K562 (cell line): ENCODE results near the gene PARS2. TPM values are rescaled to one million over a fixed set of nuclear protein-coding genes. Genes with fewer than 3 reads are reported as not detected.
A peak's percentile ranks its signal among the peaks of the same experiment; 100 is the strongest.

Experiments used
- ARID2 ChIP-seq: fragments of 450-650 bp; IDR thresholded peaks from 2 replicates; pipeline ENCODE4 v1.6.1; 2017; ENCODE audit warnings: antibody characterized with exemption, mild to moderate bottlenecking
- CEBPG ChIP-seq, 3 experiments: fragments of 200-800 bp in 1 of 3; sonication (Bioruptor generic) in 1 of 3; sonication (generic) in 1 of 3; formaldehyde crosslinking in 1 of 3; IDR thresholded peaks in 2 of 3; conservative IDR thresholded peaks in 1 of 3; 2 replicates each; pipeline versions ENCODE4 v1.6.1 to v1.8.0; 2016 to 2022; ENCODE audit warnings: missing compliant biosample characterization in 2 of 3, missing genetic modification characterization in 2 of 3, mild to moderate bottlenecking in 1 of 3, missing genetic modification reagents in 1 of 3
- CGGBP1 ChIP-seq: fragments of 250-450 bp; sonication (Bioruptor Pico); IDR thresholded peaks from 2 replicates; pipeline ENCODE4 v1.9.0; 2021; ENCODE audit warnings: mild to moderate bottlenecking
- DACH1 ChIP-seq: fragments of 450-650 bp; IDR thresholded peaks from 2 replicates; pipeline ENCODE4 v1.6.1; 2018; ENCODE audit not compliant: partially characterized antibody
- FOXJ2 ChIP-seq: fragments of 200-800 bp; sonication (Bioruptor generic); IDR thresholded peaks from 2 replicates; pipeline ENCODE4 v1.6.1; 2016; ENCODE audit warnings: missing genetic modification characterization, missing compliant biosample characterization
- GABPB1 ChIP-seq: sonication (generic); formaldehyde crosslinking; IDR thresholded peaks from 2 replicates; pipeline ENCODE4 v1.8.0; 2022; ENCODE audit warnings: mild to moderate bottlenecking, missing genetic modification reagents
- HDAC3 ChIP-seq: fragments of 450-650 bp; IDR thresholded peaks from 2 replicates; pipeline ENCODE4 v1.6.1; 2018; ENCODE audit warnings: borderline replicate concordance, mild to moderate bottlenecking, moderate library complexity; ENCODE audit not compliant: partially characterized antibody
- IRF2 ChIP-seq: sonication (generic); formaldehyde crosslinking; IDR thresholded peaks from 2 replicates; pipeline ENCODE4 v1.8.1; 2022; ENCODE audit warnings: mild to moderate bottlenecking, missing genetic modification reagents
- NCOA1 ChIP-seq: fragments of 450-650 bp; IDR thresholded peaks from 2 replicates; pipeline ENCODE4 v1.6.1; 2016; ENCODE audit warnings: low read depth
- NFYB ChIP-seq: IDR thresholded peaks from 2 replicates; pipeline ENCODE4 v1.6.1; 2011; ENCODE audit warnings: mild to moderate bottlenecking, moderate library complexity; ENCODE audit not compliant: insufficient read length; ENCODE audit errors: extremely low read depth
- PBX2 ChIP-seq, 2 experiments: IDR thresholded peaks in 1 of 2; conservative IDR thresholded peaks in 1 of 2; 2 replicates each; pipeline ENCODE4 v1.6.1; 2016; ENCODE audit warnings: low read depth in 2 of 2, mild to moderate bottlenecking in 1 of 2, missing compliant biosample characterization in 1 of 2, missing genetic modification characterization in 1 of 2, moderate library complexity in 1 of 2
- RBM25 ChIP-seq: fragments of 200-400 bp; formaldehyde crosslinking; IDR thresholded peaks from 2 replicates; pipeline ENCODE4 v1.6.1; 2018; ENCODE audit warnings: low read length, low read depth, moderate library complexity; ENCODE audit not compliant: severe bottlenecking
- SMAD3 ChIP-seq: fragments of 450-650 bp; formaldehyde crosslinking; conservative IDR thresholded peaks from 2 replicates; pipeline ENCODE4 v1.4.0; 2020; ENCODE audit warnings: mild to moderate bottlenecking
- SP2 ChIP-seq: IDR thresholded peaks from 2 replicates; pipeline ENCODE4 v1.6.1; 2011; ENCODE audit warnings: mild to moderate bottlenecking, low read depth, low read length, moderate library complexity; ENCODE audit not compliant: poor library complexity, severe bottlenecking; ENCODE audit errors: extremely low read depth
- SREBF1 ChIP-seq: fragments of 150-350 bp; IDR thresholded peaks from 2 replicates; pipeline ENCODE4 v1.6.1; 2014; ENCODE audit warnings: antibody characterized with exemption, low read depth, low read length, borderline replicate concordance
- TOE1 ChIP-seq, 2 experiments: fragments of 450-650 bp in 1 of 2; sonication (generic) in 1 of 2; formaldehyde crosslinking in 1 of 2; IDR thresholded peaks; 2 replicates each; pipeline versions ENCODE4 v1.7.1 to v1.8.0; 2016 to 2022; ENCODE audit warnings: borderline replicate concordance in 2 of 2, mild to moderate bottlenecking in 2 of 2, antibody characterized with exemption in 1 of 2, inconsistent platforms in 1 of 2, low read depth in 1 of 2, missing genetic modification reagents in 1 of 2, moderate library complexity in 1 of 2
- ZC3H4 ChIP-seq: sonication (generic); formaldehyde crosslinking; IDR thresholded peaks from 2 replicates; pipeline ENCODE4 v1.9.0; 2021; ENCODE audit warnings: missing genetic modification reagents, borderline replicate concordance
- ZFP1 ChIP-seq: fragments of 450-650 bp; formaldehyde crosslinking; IDR thresholded peaks from 2 replicates; pipeline ENCODE4 v1.4.0; 2020; ENCODE audit warnings: mild to moderate bottlenecking, mixed read lengths
- ZNF134 ChIP-seq: fragments of 250-450 bp; sonication (Bioruptor Pico); conservative IDR thresholded peaks from 2 replicates; pipeline ENCODE4 v1.4.0; 2020
- ZNF146 ChIP-seq: IDR thresholded peaks from one replicate; pipeline ENCODE4 v1.6.1; 2018; ENCODE audit warnings: missing compliant biosample characterization; ENCODE audit not compliant: unreplicated experiment
- ZNF274 ChIP-seq: IDR thresholded peaks from 2 replicates; pipeline ENCODE4 v1.6.1; 2011; ENCODE audit warnings: low read depth, mild to moderate bottlenecking, low read length, moderate library complexity, borderline replicate concordance
- ZNF655 ChIP-seq: fragments of 250-450 bp; sonication (Bioruptor Pico); IDR thresholded peaks from 2 replicates; pipeline ENCODE4 v1.5.0; 2021
- polyA plus RNA-seq, 8 experiments: library from polyadenylated mRNA; depleted of rRNA in 4 of 8; stranded (reverse) in 5 of 8; unstranded in 3 of 8; fragments of >200 nt; fragmentation: Nextera tagmentation in 2 of 8; fragmentation: Illumina TruSeq in 1 of 8; extraction: Ambion mirVana in 2 of 8; extraction: Trizol in 1 of 8; gene quantifications; 2 replicates each; pipeline versions ENCODE4 v1.2.1 to v1.2.3, GENCODE V29; 2011 to 2014; ENCODE audit warnings: inconsistent platforms in 1 of 8, missing spikeins in 1 of 8
- total RNA-seq, 7 experiments: library from RNA; depleted of rRNA in 6 of 7; stranded (reverse); fragments of >200 nt in 6 of 7; fragmentation: Illumina TruSeq in 2 of 7; extraction: Trizol in 2 of 7; gene quantifications; 2 replicates each; pipeline versions ENCODE4 v1.2.1 to v1.2.3, GENCODE V29; 2011 to 2021; ENCODE audit warnings: low replicate concordance in 1 of 7

Gene PARS2
- total and polyA plus RNA-seq, 9 of the 15 experiments (the other 6 are each of a cell fraction or from before 2014, with no cell fraction given), result 6.3 to 12.4 (median 7.9) TPM

- no peak for TF ChIP-seq ZNF146 (CRISPR knock-in tag)
- TF ChIP-seq NCOA1, result no peak
- no peak for TF ChIP-seq ZC3H4 (CRISPR knock-in tag)
- TF ChIP-seq RBM25, result peak; percentile 81
- peak; percentile 59 for TF ChIP-seq SP2
- no peak for TF ChIP-seq SREBF1
- no peak for TF ChIP-seq CEBPG (CRISPR knock-in tag; IDR thresholded peaks at IDR 0.05)
- TF ChIP-seq CEBPG (tag; conservative IDR thresholded peaks at IDR 0.05 in 1 of 2, IDR thresholded peaks at IDR 0.05 in 1 of 2), result no peak
- TF ChIP-seq TOE1 (IDR thresholded peaks at IDR 0.05; ENCODE audit: borderline replicate concordance), result peak; percentile 85
- no peak for TF ChIP-seq TOE1 (CRISPR knock-in tag; IDR thresholded peaks at IDR 0.05; ENCODE audit: borderline replicate concordance, low read depth)
- no peak for TF ChIP-seq DACH1
- peak; percentile 93 for TF ChIP-seq NFYB
- no peak for TF ChIP-seq ZNF134 (CRISPR knock-in tag)
- TF ChIP-seq PBX2 (CRISPR knock-in tag; IDR thresholded peaks at IDR 0.05; ENCODE audit: low read depth), result peak; percentile 65
- TF ChIP-seq PBX2 (tag; conservative IDR thresholded peaks at IDR 0.05; ENCODE audit: low read depth), result peak; percentile 93
- TF ChIP-seq FOXJ2, result no peak
- TF ChIP-seq GABPB1, result no peak
- no peak for TF ChIP-seq SMAD3 (CRISPR knock-in tag)
- TF ChIP-seq ARID2, result no peak
- no peak for TF ChIP-seq ZNF274
- TF ChIP-seq IRF2 (CRISPR knock-in tag), result no peak
- no peak for TF ChIP-seq CGGBP1 (CRISPR knock-in tag)
- no peak for TF ChIP-seq HDAC3
- TF ChIP-seq ZNF655, result no peak
- TF ChIP-seq ZFP1 (CRISPR knock-in tag), result no peak
Measured at GRCh38 chr1:54774820-54775498, 10.6 kb upstream of the PARS2 start (continued).
